Measurements from ENCODE around the gene PRPH.
A peak's percentile ranks its signal among the peaks of the same experiment; 100 is the strongest.

Gene PRPH

DNA sequence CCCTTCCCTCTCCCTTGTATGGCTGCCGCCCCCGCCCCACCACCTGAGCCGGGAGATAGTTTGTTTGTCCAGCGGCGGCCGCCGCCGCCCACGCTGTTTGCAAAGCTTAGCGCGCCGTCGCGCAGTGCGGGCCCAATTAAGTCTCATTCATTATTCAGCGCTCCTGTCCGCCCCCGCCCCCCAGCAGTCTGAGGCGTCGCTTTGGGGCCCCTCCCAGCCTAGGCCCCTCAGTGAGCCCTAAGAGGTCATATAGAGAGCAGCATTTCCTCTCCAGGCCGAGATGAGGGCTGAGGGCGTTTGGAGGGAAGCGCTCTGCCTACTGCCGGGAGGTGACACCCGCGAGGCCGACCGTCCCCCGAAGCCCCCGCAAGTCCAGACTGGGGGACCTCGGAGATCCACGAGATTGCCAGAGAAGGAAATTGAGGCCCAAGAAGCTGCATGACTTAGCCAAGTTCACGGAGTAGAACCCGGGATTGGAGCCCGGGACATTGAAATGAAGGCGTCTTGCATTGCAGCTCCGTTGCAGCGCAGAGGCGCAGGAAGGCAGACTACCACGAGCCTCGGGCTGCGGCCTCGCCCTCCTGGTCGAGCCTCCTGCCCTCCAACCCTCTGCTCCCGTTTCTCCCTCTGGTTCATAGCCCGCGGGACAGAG, 51.8 kb downstream of the PRPH start, which contains the start of gene DNAJC22:
Gene DNAJC22, plus strand, starts transcription at position 230 of the 652 bp plus-strand sequence. CDS start 1,985 bp downstream, outside the sequence.
- DNase-seq (ENCODE audit: low read depth): no peak
- H3K4me3 ChIP-seq (ENCODE audit: low read depth, low read length): peak within 1 kb of the TSS; percentile 32
- TF ChIP-seq, protein P1, sequence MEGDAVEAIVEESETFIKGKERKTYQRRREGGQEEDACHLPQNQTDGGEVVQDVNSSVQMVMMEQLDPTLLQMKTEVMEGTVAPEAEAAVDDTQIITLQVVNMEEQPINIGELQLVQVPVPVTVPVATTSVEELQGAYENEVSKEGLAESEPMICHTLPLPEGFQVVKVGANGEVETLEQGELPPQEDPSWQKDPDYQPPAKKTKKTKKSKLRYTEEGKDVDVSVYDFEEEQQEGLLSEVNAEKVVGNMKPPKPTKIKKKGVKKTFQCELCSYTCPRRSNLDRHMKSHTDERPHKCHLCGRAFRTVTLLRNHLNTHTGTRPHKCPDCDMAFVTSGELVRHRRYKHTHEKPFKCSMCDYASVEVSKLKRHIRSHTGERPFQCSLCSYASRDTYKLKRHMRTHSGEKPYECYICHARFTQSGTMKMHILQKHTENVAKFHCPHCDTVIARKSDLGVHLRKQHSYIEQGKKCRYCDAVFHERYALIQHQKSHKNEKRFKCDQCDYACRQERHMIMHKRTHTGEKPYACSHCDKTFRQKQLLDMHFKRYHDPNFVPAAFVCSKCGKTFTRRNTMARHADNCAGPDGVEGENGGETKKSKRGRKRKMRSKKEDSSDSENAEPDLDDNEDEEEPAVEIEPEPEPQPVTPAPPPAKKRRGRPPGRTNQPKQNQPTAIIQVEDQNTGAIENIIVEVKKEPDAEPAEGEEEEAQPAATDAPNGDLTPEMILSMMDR (IDR thresholded peaks at IDR 0.05; ENCODE audit: low read depth, low read length, missing control alignments): no peak

DNA sequence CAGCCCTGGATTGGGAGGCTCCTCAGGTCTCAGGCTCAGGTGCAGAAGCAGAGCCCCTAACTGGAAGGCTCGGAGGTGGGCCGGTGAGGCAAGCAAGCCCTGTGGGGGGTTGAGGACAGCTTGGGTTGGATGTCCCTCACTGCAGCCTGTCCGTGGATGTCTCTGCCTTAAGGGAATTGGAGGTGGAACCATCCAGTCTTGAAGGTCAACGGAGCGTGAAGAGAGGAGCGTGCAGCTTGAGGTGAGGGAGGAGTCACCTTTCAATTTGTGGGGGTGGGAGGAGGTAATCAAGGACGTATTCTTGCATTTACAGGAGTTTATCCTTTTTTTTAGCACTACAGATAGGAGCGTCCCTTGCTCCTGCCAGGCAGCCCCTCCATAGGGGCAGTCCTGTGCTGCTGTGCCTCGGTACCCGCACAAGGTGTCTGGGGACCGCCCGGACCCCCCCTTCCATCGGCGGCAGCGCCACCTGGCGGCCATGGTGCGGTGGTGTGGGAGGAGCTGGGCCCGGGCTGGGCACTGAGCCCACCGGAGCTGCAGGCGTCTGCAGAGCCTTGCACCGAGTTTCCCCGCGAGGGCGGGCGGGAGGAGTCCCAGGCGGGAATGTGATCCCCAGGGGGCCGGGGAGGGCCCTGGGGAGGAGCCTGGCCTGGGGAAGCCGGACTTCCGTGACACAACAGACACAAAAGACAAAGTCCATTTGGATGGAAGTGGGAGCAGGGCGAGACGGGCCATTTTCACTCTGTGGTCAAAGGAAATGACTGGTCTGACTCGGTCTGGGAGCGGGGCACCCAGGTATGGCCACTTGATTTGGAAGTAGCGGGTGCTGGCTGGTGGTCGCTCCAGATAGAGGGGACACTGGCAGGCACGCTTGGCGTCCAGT, 52.6 kb downstream of the PRPH start:
- DNase-seq (ENCODE audit: low read depth): no peak
- peak overlapping the region; percentile 11 for H3K4me3 ChIP-seq (ENCODE audit: low read depth, low read length)
- TF ChIP-seq, protein P1 (IDR thresholded peaks at IDR 0.05; ENCODE audit: low read depth, low read length, missing control alignments): peak; percentile 92

Measured in GM12864 (cell line).